HEK293 (cell line): ENCODE data around the gene PSMC4.

ENCODE experiments used
- CTCF ChIA-PET: fragments of 350-600 bp; formaldehyde crosslinking; extraction: SDS; loops from one replicate; lab custom pipeline; 2021; ENCODE audit warnings: antibody characterized with exemption; lab: Yijun Ruan, JAX
- POLR2A ChIA-PET: fragments of 300-600 bp; formaldehyde crosslinking; extraction: SDS; loops from one replicate; lab custom pipeline; 2020; ENCODE audit warnings: antibody characterized with exemption, inconsistent platforms; lab: Yijun Ruan, JAX
- H3K27ac ChIP-seq: fragments of 200-500 bp; sonication (Bioruptor generic); 2 replicates; pipeline ENCODE4 v1.5.1; 2014; ENCODE audit warnings: low read depth, low read length, control low read depth, inconsistent platforms; ENCODE audit errors: extremely low read depth
- H3K36me3 ChIP-seq, 2 experiments: fragments of 200-500 bp in 1 of 2; sonication (Bioruptor generic) in 1 of 2; 1 replicate in 1 of 2; 2 replicates in 1 of 2; pipeline ENCODE4 v1.5.1; 2014 to 2017; ENCODE audit warnings: inconsistent platforms in 2 of 2, low read length in 2 of 2; ENCODE audit not compliant: control insufficient read depth in 2 of 2, insufficient read depth in 1 of 2
- H3K4me1 ChIP-seq: fragments of 200-500 bp; sonication (Bioruptor generic); 2 replicates; pipeline ENCODE4 v1.5.1; 2014; ENCODE audit warnings: mild to moderate bottlenecking, low read length, inconsistent platforms; ENCODE audit not compliant: control insufficient read depth, insufficient read depth
- H3K4me3 ChIP-seq: 2 replicates; pipeline ENCODE4 v1.5.1; 2011; ENCODE audit warnings: low read depth, mild to moderate bottlenecking, control low read depth, low read length, moderate library complexity
- H3K9me3 ChIP-seq: fragments of 200-500 bp; sonication (Bioruptor generic); 2 replicates; pipeline ENCODE4 v1.5.1; 2014; ENCODE audit warnings: low read depth, low read length, inconsistent platforms; ENCODE audit not compliant: control insufficient read depth, insufficient read depth
- GLIS2 ChIP-seq: fragments of 450-650 bp; formaldehyde crosslinking; IDR thresholded peaks from 2 replicates; pipeline ENCODE4 v1.5.1; 2016; ENCODE audit warnings: missing biosample characterization, missing genetic modification characterization
- PATZ1 ChIP-seq: fragments of 450-650 bp; formaldehyde crosslinking; IDR thresholded peaks from 2 replicates; pipeline ENCODE4 v1.5.1; 2016; ENCODE audit warnings: missing biosample characterization, missing genetic modification characterization
- SCRT2 ChIP-seq: fragments of 450-650 bp; formaldehyde crosslinking; IDR thresholded peaks from 2 replicates; pipeline ENCODE4 v1.5.1; 2016; ENCODE audit warnings: missing biosample characterization, missing genetic modification characterization
- ZFHX2 ChIP-seq: fragments of 450-650 bp; formaldehyde crosslinking; conservative IDR thresholded peaks from 2 replicates; pipeline ENCODE4 v1.5.1; 2016; ENCODE audit warnings: missing biosample characterization, missing genetic modification characterization
- ZFP37 ChIP-seq: fragments of 450-650 bp; formaldehyde crosslinking; IDR thresholded peaks from 2 replicates; pipeline ENCODE4 v1.5.1; 2016; ENCODE audit warnings: missing biosample characterization, missing genetic modification characterization
- ZFP69B ChIP-seq: fragments of 450-650 bp; formaldehyde crosslinking; IDR thresholded peaks from 2 replicates; pipeline ENCODE4 v1.5.1; 2016; ENCODE audit warnings: missing biosample characterization, missing genetic modification characterization
- ZNF18 ChIP-seq: fragments of 450-650 bp; formaldehyde crosslinking; IDR thresholded peaks from 2 replicates; pipeline ENCODE4 v1.5.1; 2016; ENCODE audit warnings: missing biosample characterization, missing genetic modification characterization
- ZNF2 ChIP-seq: fragments of 450-650 bp; formaldehyde crosslinking; IDR thresholded peaks from 2 replicates; pipeline ENCODE4 v1.5.1; 2016; ENCODE audit warnings: missing biosample characterization, missing genetic modification characterization
- ZNF211 ChIP-seq: fragments of 450-650 bp; formaldehyde crosslinking; IDR thresholded peaks from 2 replicates; pipeline ENCODE4 v1.5.1; 2016; ENCODE audit warnings: low read depth, missing biosample characterization, missing genetic modification characterization
- ZNF26 ChIP-seq: fragments of 450-650 bp; formaldehyde crosslinking; IDR thresholded peaks from 2 replicates; pipeline ENCODE4 v1.5.1; 2016; ENCODE audit warnings: missing biosample characterization, missing genetic modification characterization
- ZNF449 ChIP-seq: fragments of 450-650 bp; formaldehyde crosslinking; IDR thresholded peaks from 2 replicates; pipeline ENCODE4 v1.5.1; 2017; ENCODE audit warnings: missing biosample characterization, mild to moderate bottlenecking, missing genetic modification characterization, moderate library complexity
- ZNF501 ChIP-seq: fragments of 450-650 bp; formaldehyde crosslinking; IDR thresholded peaks from 2 replicates; pipeline ENCODE4 v1.5.1; 2016; ENCODE audit warnings: missing biosample characterization, missing genetic modification characterization
- ZNF629 ChIP-seq: fragments of 450-650 bp; formaldehyde crosslinking; IDR thresholded peaks from 2 replicates; pipeline ENCODE4 v1.5.1; 2017; ENCODE audit warnings: missing biosample characterization, missing genetic modification characterization
- ZNF843 ChIP-seq: fragments of 450-650 bp; formaldehyde crosslinking; IDR thresholded peaks from 2 replicates; pipeline ENCODE4 v1.5.1; 2016; ENCODE audit warnings: missing biosample characterization, missing genetic modification characterization
- TF ChIP-seq, protein P1 (sequence below): fragments of 450-650 bp; formaldehyde crosslinking; IDR thresholded peaks from 2 replicates; pipeline ENCODE4 v1.5.1; 2016; ENCODE audit warnings: missing biosample characterization, missing genetic modification characterization
- TF ChIP-seq, protein P2 (sequence below): fragments of 450-650 bp; formaldehyde crosslinking; IDR thresholded peaks from 2 replicates; pipeline ENCODE4 v1.5.1; 2016; ENCODE audit warnings: missing biosample characterization, missing genetic modification characterization
- TF ChIP-seq, protein P3 (sequence below): fragments of 450-650 bp; formaldehyde crosslinking; IDR thresholded peaks from 2 replicates; pipeline ENCODE4 v1.5.1; 2016; ENCODE audit warnings: missing biosample characterization, missing genetic modification characterization
- TF ChIP-seq, protein P4 (sequence below): fragments of 450-650 bp; formaldehyde crosslinking; conservative IDR thresholded peaks from 2 replicates; pipeline ENCODE4 v1.5.1; 2016; ENCODE audit warnings: low read depth, missing biosample characterization, missing genetic modification characterization

The PSMC4 gene

DNA sequence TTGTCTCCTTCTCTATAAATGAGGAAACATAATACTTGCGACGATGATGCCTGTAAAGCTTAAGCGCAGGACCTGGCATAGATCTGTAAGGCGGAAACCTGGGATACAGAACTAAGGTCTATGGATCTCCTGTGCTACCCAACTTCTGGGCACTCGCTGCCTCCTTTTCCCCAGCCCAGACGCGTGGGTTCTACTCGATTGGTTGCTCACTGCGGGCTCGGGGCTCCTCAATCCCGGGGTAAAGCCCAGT lies 615 bp upstream of the PSMC4 start (continued):
- TF ChIP-seq ZFP37: 0 out of 2 replicates have a peak, but pooled peaks have one; percentile 99
- TF ChIP-seq SCRT2 (tag by site-specific recombination): 0 out of 2 replicates have a peak, but pooled peaks have one; percentile 33

DNA sequence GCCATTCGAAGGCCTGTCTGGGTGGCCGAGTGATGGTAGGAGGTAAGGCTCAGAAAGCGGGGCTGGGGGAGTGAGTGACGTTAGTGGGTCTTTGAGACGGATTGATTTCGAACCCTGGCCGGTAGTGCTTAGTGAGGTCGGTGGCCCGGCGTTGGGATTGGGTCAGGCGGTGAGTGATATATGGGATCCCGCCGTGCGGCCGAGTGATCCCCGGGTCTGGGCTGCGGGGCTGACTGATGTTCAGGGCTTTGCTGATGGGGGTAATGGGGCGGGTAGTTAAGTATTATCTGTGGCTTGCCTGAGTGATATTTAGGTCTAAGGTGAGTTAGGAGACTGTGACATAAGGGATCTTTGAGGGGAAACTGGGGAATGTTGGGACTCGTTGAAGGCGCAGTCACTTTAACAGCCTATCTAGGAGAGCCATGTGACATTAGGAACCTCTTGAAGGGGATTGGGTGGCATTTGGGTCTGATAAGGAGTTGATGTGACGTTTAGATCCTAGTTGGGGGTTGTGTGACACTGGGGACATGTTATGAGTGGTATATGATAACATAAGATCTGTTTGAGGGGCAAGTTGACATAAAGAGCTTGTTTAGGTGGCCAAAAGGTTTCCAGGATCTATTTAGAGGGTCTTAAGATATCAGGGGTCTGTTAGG lies 543 bp downstream of the PSMC4 start:
- Histone ChIP-seq H3K4me1 (peaks cover 14% of the 10 kb centered on the region), H3K36me3 (peaks cover 41 to 53% of the 10 kb centered on the region in 2 experiments), H3K4me3 (peak overlapping the region; percentile 66), H3K9me3 (no peaks in the 10 kb centered on the region), H3K27ac (peak overlapping the region; percentile 35)
- ChIA-PET POLR2A (interaction anchor here (0.9 to 2.3 kb wide), 27 partner anchors 9 to 536 kb away, joined by 3 to 49 read pairs (median 8); partner anchors contain the start of genes DYRK1B, FBL, RPS16 and ZNF546), CTCF (interaction anchor here (0.6 to 4.0 kb wide), 30 partner anchors 10 to 298 kb away, joined by 3 to 49 read pairs (median 6); partner anchors contain the start of genes FBL and ZNF546)
- TF ChIP-seq ZNF843 (tag by site-specific recombination): 0 out of 2 replicates have a peak, but pooled peaks have one; percentile 5
- no peak for TF ChIP-seq ZNF629
- TF ChIP-seq ZNF449 (tag by site-specific recombination): no peak
- no peak for TF ChIP-seq ZNF211 (tag by site-specific recombination)
- TF ChIP-seq, protein P1, sequence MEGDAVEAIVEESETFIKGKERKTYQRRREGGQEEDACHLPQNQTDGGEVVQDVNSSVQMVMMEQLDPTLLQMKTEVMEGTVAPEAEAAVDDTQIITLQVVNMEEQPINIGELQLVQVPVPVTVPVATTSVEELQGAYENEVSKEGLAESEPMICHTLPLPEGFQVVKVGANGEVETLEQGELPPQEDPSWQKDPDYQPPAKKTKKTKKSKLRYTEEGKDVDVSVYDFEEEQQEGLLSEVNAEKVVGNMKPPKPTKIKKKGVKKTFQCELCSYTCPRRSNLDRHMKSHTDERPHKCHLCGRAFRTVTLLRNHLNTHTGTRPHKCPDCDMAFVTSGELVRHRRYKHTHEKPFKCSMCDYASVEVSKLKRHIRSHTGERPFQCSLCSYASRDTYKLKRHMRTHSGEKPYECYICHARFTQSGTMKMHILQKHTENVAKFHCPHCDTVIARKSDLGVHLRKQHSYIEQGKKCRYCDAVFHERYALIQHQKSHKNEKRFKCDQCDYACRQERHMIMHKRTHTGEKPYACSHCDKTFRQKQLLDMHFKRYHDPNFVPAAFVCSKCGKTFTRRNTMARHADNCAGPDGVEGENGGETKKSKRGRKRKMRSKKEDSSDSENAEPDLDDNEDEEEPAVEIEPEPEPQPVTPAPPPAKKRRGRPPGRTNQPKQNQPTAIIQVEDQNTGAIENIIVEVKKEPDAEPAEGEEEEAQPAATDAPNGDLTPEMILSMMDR (tag by site-specific recombination): no peak
- no peak for TF ChIP-seq ZFP69B (tag by site-specific recombination)
- TF ChIP-seq ZNF18: no peak
- no peak for TF ChIP-seq GLIS2 (tag by site-specific recombination)
- peak; percentile 22 for TF ChIP-seq ZNF501 (tag by site-specific recombination)
- TF ChIP-seq, protein P2, sequence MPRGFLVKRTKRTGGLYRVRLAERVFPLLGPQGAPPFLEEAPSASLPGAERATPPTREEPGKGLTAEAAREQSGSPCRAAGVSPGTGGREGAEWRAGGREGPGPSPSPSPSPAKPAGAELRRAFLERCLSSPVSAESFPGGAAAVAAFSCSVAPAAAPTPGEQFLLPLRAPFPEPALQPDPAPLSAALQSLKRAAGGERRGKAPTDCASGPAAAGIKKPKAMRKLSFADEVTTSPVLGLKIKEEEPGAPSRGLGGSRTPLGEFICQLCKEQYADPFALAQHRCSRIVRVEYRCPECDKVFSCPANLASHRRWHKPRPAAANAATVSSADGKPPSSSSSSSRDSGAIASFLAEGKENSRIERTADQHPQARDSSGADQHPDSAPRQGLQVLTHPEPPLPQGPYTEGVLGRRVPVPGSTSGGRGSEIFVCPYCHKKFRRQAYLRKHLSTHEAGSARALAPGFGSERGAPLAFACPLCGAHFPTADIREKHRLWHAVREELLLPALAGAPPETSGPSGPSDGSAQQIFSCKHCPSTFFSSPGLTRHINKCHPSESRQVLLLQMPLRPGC: peak; percentile 42; the same call in 1 of the 2 replicates
- peak; percentile 19 for TF ChIP-seq ZNF2 (tag by site-specific recombination)
- TF ChIP-seq ZFHX2 (tag by site-specific recombination): no peak
- no peak for TF ChIP-seq ZNF26
- TF ChIP-seq, protein P3, sequence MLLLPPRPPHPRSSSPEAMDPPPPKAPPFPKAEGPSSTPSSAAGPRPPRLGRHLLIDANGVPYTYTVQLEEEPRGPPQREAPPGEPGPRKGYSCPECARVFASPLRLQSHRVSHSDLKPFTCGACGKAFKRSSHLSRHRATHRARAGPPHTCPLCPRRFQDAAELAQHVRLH: peak; percentile 52; the same call in 1 of the 2 replicates
- TF ChIP-seq, protein P4, sequence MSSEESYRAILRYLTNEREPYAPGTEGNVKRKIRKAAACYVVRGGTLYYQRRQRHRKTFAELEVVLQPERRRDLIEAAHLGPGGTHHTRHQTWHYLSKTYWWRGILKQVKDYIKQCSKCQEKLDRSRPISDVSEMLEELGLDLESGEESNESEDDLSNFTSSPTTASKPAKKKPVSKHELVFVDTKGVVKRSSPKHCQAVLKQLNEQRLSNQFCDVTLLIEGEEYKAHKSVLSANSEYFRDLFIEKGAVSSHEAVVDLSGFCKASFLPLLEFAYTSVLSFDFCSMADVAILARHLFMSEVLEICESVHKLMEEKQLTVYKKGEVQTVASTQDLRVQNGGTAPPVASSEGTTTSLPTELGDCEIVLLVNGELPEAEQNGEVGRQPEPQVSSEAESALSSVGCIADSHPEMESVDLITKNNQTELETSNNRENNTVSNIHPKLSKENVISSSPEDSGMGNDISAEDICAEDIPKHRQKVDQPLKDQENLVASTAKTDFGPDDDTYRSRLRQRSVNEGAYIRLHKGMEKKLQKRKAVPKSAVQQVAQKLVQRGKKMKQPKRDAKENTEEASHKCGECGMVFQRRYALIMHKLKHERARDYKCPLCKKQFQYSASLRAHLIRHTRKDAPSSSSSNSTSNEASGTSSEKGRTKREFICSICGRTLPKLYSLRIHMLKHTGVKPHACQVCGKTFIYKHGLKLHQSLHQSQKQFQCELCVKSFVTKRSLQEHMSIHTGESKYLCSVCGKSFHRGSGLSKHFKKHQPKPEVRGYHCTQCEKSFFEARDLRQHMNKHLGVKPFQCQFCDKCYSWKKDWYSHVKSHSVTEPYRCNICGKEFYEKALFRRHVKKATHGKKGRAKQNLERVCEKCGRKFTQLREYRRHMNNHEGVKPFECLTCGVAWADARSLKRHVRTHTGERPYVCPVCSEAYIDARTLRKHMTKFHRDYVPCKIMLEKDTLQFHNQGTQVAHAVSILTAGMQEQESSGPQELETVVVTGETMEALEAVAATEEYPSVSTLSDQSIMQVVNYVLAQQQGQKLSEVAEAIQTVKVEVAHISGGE (tag by site-specific recombination): no peak
- no peak for TF ChIP-seq PATZ1 (tag by site-specific recombination)
